GM18520 (cell line): Measurements from ENCODE around the gene AIFM3.

ENCODE experiments used
- ATAC-seq: cut with Tn5 transposase; IDR thresholded peaks from one replicate; pipeline ENCODE4 v1.9.1; 2021; ENCODE audit not compliant: unreplicated experiment

The AIFM3 gene

DNA sequence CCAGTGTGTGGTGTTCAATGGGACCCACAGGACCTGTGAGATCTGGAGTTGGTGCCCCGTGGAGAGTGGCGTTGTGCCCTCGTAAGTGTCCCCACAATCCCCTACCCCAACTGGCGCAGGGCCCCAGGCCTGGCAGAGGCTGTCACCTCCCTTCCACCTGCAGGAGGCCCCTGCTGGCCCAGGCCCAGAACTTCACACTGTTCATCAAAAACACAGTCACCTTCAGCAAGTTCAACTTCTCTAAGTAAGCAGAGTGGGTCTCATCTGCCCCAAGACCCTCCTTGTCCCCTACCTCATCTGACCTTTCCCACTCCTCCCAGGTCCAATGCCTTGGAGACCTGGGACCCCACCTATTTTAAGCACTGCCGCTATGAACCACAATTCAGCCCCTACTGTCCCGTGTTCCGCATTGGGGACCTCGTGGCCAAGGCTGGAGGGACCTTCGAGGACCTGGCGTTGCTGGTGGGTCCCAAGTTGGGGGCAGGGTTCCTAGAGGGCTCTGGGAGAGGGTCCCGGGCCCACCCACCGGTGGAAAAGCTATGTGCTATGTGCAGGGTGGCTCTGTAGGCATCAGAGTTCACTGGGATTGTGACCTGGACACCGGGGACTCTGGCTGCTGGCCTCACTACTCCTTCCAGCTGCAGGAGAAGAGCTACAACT, 56.0 kb downstream of the AIFM3 start:
- no peak for ATAC-seq

DNA sequence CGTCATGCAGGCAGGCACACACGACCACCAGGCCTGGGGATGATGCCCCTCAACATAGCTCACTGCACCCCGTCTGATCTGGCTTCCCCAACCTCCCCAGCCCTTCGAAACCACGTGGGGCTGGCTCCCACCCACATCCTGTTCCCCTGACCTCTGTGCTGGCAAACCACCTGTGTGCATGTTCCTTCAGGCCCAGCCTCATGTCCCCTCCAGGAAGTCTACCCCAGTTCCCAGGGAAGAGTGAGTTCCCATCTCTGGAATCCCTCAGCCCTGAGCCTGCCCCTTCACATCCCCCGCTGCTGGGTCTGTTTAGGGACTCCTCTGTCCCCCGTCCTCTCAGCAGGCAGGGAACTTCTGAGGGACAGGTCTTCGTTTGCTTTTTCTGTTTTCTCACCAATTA, 58.2 kb downstream of the AIFM3 start:
- ATAC-seq, result no peak

DNA sequence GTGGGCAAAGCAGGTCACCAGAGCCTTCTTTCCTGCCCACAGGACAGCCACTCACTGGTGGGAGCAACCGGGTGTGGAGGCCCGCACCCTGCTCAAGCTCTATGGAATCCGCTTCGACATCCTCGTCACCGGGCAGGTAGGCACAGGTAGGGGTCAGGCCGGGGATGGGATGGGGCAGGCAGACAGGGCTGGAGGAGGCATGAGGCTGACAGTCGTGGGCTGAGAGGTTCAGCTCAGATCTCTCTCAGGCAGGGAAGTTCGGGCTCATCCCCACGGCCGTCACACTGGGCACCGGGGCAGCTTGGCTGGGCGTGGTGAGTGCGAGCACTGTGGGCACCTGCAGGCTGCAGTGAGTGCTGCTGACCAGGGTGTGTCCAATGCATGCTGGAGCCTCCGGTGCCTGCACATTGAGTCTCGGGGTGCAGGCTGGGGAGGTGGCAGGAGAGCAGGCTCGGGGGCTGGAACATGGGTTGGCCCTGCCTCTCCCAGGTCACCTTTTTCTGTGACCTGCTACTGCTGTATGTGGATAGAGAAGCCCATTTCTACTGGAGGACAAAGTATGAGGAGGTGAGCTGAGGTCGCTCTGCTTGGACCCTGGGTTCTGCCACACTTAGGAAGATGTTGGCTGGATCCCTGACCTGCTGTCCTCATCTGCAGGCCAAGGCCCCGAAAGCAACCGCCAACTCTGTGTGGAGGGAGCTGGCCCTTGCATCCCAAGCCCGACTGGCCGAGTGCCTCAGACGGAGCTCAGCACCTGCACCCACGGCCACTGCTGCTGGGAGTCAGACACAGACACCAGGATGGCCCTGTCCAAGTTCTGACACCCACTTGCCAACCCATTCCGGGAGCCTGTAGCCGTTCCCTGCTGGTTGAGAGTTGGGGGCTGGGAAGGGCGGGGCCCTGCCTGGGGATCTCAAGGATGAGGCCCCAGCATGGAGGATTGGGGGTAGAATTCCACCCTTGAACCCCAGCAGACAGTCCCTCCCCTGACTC, 59.0 kb downstream of the AIFM3 start:
- ATAC-seq, result no peak

DNA sequence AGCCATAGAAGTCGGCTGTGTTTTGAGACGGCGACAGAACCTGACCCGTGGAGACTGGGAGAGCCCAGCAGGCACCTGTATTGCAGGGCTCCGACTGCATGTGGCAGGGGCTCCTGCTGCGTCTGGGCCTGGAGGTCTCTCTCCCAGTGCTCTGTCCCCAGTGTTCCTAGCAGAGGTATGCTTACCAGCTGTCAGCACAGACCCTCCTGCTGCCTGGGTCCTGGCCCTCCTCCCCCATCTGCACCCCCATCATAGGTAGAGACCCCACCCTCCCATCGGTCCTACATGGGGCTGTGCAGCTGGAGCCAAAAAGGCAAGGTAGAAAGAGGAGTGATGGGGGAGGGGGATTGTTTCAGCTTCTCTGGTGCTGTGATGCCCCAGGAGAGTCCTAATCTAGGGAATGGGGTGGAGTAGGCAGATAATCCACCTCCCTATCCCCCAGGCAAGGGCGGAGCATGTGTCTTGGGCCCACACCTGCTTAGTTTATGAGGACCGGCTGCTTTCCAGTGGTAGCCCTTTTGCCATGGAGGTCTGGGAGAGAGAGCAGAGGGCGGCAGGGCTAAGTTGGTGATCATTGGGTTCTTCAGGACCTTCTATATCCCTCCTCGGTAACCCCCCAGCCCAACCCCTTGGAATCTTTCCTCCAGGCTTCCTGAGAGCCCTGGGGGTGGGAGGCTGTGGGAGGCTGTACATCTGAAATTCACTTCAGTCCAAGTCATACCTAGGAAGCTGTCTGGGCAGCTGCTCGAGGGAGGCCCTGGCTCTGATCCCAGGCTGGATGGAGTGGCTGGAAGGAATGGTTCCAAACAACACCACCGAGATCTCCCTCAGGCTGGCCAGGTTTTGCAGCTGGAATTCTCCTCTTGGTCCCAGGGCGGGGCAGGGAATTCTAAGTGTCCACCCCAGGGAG, 60.0 kb downstream of the AIFM3 start:
- no peak for ATAC-seq

DNA sequence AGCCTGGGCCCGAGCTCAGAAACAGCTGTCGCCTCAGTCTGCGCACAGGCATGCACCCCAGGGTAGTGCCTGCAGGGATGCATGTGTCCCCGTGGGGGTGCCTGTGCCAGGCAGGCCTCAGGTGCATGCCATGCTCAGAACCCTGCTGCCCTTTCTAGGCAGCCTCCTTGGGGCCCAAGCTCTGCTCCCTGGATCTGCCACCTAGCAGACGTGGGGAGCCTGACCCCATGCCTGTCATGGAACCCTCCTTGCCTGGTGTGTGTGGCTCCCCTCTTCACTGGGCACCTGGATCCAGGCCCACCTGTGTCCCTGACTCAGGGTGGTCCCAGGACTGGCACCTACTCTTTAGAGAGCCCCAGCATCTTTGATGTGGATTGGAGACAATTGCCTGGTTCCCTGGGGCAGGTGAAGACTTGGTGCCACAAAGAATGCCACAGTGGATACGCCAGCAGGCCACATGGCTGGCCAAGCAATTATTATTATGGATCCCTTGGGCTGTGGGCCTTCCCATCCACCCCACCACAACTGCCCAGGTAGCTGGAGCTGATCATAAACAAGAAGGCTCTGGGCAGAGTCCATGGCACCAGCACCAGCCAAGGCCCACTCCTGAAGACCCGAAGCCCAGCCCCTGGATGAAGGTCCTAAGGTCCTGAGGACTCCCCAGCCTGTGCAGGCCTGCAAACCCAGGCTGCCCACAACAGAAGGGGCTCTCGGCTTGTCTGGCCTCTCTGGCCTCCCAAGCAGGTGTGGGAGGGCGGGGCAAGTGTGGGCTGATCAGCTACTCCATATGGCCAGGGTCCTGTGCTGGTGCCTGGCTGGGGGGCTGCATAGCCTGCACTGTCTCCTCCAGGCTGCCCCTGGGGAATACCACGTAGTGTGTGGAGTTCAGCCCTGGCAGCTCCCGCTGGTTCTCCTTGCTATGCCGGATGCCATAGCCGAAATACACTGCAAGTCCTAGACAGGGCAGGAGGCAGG, 61.5 kb downstream of the AIFM3 start:
- ATAC-seq, result no peak

DNA sequence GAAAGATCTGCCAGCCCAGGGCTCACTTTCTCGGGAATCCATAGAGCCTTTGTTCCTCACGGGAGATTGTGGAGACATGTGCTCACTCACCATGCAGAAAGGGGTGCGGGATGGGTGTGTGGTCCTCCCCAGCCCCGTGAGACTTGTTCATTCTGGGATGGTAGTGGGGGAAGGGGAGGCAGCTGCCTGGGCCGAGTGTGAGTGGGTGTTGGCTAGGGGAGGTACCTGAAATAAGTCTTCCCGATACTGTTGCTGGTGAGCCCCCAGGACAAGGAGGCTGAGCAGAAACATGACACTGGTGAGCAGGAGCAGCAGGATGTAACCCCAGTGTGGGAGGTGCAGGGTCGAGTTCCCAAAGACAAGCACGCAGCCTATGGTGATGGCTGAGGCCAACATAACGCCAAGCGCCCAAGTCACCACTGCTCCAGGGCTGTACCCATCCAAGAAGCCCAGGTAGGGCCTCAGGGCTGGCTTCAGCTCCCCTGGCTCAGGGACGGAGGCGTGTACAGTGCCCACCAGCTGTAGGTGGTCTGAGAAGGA, 62.5 kb downstream of the AIFM3 start:
- ATAC-seq, result no peak

DNA sequence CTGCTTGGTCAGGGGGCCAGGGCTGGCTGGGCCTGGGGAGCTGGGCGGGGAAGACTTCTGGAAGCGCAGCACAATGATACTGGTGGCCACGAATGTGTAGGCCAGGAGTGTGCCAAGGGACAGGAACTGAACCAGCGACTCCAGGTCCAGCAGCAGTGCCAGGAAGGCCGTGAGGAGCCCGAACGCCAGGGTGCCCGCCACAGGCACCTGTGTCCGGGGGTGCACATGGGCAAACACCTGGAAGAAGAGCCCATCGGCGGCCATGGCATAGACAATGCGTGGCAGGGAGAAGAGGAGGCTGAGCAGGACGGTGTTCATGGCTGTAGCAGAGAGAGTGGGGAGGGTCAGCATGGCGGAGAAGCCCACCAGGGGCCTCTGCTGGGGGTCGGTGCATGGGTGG, 63.0 kb downstream of the AIFM3 start:
- no peak for ATAC-seq
